HEK293T (cell line): ENCODE data around the gene HAO2.

ENCODE experiments used
- BHLHE40 ChIP-seq: fragments of 450-650 bp; IDR thresholded peaks from 2 replicates; pipeline ENCODE4 v1.6.1; 2016; ENCODE audit warnings: mild to moderate bottlenecking, moderate library complexity, borderline replicate concordance
- ELF4 ChIP-seq: fragments of 450-650 bp; IDR thresholded peaks from 2 replicates; pipeline ENCODE4 v1.6.1; 2017; ENCODE audit warnings: antibody characterized with exemption
- FOXK2 ChIP-seq: fragments of 450-650 bp; IDR thresholded peaks from 2 replicates; pipeline ENCODE4 v1.6.1; 2016; ENCODE audit warnings: mild to moderate bottlenecking
- FOXM1 ChIP-seq: fragments of 450-650 bp; IDR thresholded peaks from 2 replicates; pipeline ENCODE4 v1.6.1; 2017; ENCODE audit warnings: mild to moderate bottlenecking, borderline replicate concordance
- HDGF ChIP-seq: fragments of 450-650 bp; IDR thresholded peaks from 2 replicates; pipeline ENCODE4 v1.6.1; 2017; ENCODE audit warnings: antibody characterized with exemption, borderline replicate concordance
- L3MBTL2 ChIP-seq: fragments of 450-650 bp; conservative IDR thresholded peaks from 2 replicates; pipeline ENCODE4 v1.6.1; 2016; ENCODE audit warnings: mild to moderate bottlenecking
- LEF1 ChIP-seq: fragments of 450-650 bp; IDR thresholded peaks from 2 replicates; pipeline ENCODE4 v1.6.1; 2017; ENCODE audit warnings: mild to moderate bottlenecking, borderline replicate concordance
- NFRKB ChIP-seq: fragments of 450-650 bp; IDR thresholded peaks from 2 replicates; pipeline ENCODE4 v1.6.1; 2016; ENCODE audit warnings: mild to moderate bottlenecking, moderate library complexity
- PKNOX1 ChIP-seq: fragments of 450-650 bp; IDR thresholded peaks from 2 replicates; pipeline ENCODE4 v1.6.1; 2016
- SP1 ChIP-seq: fragments of 450-650 bp; IDR thresholded peaks from 2 replicates; pipeline ENCODE4 v1.6.1; 2017
- SUZ12 ChIP-seq: fragments of 450-650 bp; IDR thresholded peaks from 2 replicates; pipeline ENCODE4 v1.6.1; 2016; ENCODE audit warnings: mild to moderate bottlenecking
- TARDBP ChIP-seq: fragments of 450-650 bp; IDR thresholded peaks from 2 replicates; pipeline ENCODE4 v1.6.1; 2016
- ZNF384 ChIP-seq: fragments of 450-650 bp; IDR thresholded peaks from 2 replicates; pipeline ENCODE4 v1.6.1; 2016

- no peak for TF ChIP-seq FOXM1
- TF ChIP-seq SP1: no peak
- no peak for TF ChIP-seq TARDBP
- TF ChIP-seq L3MBTL2: no peak
- TF ChIP-seq HDGF: no peak
- TF ChIP-seq BHLHE40: no peak
- TF ChIP-seq SUZ12: no peak
- TF ChIP-seq ELF4: no peak
- no peak for TF ChIP-seq PKNOX1
- TF ChIP-seq NFRKB: no peak
- TF ChIP-seq ZNF384: no peak
- no peak for TF ChIP-seq LEF1
- TF ChIP-seq FOXK2: no peak
Measured at GRCh38 chr1:119390526-119390925, 21.9 kb downstream of the HAO2 start.
